GM21619 (cell line): ENCODE results near the gene GAD2.

Source experiments
- ATAC-seq: cut with Tn5 transposase; IDR thresholded peaks from one replicate; pipeline ENCODE4 v1.9.1; 2021; ENCODE audit not compliant: unreplicated experiment

Gene GAD2

DNA sequence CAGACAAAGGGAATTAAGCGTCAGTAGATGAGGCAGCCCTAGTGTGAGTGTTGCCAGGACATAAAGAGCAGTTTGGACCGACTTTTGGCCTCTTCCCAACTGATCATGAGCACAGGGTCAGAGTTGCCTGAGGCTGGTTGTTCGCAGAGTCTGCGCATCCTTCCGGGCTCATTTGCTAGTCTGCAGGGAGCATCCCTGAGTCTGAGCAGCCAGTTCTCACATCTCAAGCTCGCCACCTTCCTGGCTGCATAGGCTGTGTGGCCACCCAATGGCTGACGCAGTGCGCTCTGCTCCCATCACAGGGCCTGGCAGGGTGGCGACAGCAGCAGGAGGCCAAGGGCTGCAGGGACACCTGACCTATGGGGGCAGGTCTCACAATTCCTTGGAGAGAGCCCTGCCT lies 5.0 kb downstream of the GAD2 start:
- no peak for ATAC-seq

- no peak for ATAC-seq
Measured at GRCh38 chr10:26222563-26222962, 6.0 kb downstream of the GAD2 start.

GRCh38 chr10:26225322-26225721 lies 8.7 kb downstream of the GAD2 start:
- ATAC-seq, result no peak

GRCh38 chr10:26227786-26228185 lies 11.2 kb downstream of the GAD2 start:
- ATAC-seq, result no peak

DNA sequence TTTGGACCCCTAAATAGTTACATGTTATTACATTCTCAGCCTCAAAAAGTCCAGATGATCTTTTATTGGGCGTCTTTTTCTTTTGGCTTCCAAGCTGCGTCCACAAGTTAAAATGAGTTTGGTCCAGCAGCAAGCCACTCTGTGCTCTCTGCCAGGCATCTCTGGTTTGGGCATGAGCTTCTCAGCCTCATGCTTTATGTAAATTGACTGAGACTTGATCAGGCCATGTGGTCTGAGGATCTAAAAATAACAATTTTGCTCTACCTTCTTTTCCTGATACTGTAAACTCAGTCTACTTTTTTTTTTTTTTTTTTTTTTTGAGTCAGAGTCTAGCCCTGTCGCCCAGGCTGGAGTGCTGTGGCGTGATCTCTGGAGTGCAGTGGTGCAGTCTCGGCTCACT lies 15.6 kb downstream of the GAD2 start:
- ATAC-seq, result no peak

GRCh38 chr10:26235761-26236160 lies 19.2 kb downstream of the GAD2 start:
- no peak for ATAC-seq

DNA sequence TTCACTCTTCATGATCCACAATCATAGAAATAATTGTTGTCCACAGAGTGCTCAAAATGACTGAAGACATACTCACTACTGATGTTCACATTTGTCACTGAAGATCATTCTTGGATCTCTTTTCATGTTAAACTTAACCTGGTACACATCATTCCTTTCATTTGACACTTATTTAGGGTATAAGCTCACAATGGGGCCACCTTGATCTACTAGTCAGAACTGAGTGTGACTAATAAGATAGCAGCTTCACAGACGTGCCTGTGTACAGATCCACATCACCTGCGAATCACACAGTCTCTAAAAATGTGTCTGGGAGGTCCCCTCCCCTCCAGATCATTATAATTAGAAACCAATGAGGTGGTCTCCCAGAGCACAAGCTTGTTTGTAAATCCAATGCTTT lies 21.8 kb downstream of the GAD2 start:
- no peak for ATAC-seq

DNA sequence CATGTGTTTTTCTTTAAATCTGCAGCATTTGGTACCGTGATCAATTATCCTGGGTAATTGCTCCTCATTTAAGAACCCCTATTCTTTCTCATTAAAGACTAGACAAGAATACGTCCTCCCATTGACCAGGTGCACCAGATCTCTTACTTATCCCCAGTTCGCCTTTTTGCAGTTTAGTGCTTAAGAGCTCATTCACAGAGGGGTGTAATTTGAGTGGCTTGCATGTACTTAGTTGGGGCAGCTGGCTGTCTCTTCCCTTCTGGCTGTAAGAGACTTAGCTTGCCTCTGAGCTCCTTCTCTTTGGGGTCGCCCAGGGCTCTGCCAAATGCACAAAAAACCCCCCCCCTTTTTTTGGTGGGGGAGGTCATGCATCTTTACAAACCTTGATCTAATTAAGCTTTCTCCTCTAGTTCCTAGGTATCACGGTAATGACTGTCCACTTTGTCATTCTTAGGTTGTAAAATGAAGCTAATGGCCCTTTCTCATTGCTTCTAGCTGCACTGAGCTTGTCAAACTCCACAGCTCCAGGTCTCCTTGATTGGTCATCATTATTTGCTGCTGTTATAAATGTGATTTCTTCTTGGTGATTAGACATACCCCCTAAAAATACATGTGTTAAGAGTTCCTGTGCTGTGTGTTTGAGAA lies 26.3 kb downstream of the GAD2 start:
- no peak for ATAC-seq

DNA sequence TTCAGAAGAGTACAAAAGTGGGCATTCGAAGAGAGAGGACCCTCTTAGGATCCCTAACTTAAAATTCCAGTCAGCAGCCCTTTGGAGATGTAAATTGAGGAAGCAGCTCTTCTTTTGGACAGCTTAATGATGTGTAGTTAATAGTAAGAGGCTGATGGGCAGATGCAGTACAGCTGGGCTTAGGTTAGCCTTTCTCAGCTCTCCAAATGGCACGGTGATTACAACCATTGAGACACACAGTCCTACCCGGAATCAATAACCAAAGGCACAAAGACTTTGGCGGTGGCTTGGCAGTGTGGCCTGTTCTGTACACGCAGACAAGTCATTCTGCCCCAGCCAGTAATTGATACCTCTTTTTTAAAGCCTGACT lies 26.8 kb downstream of the GAD2 start:
- ATAC-seq, result no peak

DNA sequence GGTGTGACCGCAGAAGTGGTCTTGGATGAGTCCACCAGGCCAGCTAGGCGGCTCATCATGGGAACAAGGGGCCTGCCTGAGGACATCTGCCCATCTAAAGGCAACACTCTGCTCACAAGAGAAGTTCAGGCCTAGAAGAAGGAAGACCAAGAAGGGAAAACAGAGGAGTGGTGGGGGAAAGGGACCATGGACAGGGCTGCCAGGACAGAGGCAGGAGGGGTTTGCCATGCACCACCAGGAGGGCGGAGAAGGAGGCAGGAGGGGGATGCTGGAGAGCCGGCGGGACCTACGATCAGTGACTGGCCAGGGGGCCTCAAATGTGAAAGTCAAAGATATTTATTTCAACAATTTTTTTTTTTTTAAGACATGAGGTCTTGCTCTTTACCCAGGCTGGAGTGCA lies 33.1 kb downstream of the GAD2 start:
- no peak for ATAC-seq

GRCh38 chr10:26251925-26252324 lies 35.4 kb downstream of the GAD2 start:
- ATAC-seq, result no peak

DNA sequence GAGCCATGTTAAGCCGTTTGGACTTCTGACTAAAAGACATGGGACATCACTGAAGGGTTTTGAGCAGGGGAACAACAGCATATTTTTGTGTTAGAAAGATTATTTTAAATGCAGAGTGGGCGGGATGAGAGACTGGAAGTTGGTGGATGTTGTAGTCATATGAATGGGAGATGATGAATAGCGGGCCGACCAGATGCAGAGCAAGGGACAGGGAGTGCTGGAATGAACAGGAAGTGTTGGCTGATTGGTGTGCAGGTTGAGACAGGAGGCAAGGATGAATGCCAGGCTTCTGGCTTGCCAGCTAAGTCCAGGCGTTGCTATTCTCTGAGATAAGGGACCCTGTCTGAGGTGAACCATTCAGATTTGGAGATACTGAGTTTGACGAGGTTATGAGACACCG lies 38.0 kb downstream of the GAD2 start:
- ATAC-seq, result no peak

DNA sequence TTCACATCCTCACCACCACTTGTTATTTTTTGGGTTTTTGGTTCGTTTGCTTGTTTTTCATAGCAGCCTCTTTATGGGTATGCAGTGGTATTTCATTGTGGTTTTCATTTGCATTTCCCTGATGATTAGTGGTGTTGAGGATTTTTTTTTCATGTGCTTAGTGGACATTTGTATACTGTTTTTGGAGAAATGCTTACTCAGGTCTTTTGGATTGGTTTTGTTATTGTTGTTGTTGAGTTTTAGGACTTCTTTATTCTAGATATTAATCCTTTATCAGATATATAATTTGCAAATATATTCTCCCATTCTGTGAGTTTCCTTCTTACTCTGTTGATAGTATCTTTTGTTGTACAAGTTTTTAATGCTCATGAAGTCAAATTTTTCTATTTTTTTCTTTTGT lies 42.8 kb downstream of the GAD2 start:
- ATAC-seq, result no peak

- no peak for ATAC-seq
Measured at GRCh38 chr10:26269754-26270153, 53.2 kb downstream of the GAD2 start.

- ATAC-seq, result no peak
Measured at GRCh38 chr10:26274391-26274790, 57.8 kb downstream of the GAD2 start.

DNA sequence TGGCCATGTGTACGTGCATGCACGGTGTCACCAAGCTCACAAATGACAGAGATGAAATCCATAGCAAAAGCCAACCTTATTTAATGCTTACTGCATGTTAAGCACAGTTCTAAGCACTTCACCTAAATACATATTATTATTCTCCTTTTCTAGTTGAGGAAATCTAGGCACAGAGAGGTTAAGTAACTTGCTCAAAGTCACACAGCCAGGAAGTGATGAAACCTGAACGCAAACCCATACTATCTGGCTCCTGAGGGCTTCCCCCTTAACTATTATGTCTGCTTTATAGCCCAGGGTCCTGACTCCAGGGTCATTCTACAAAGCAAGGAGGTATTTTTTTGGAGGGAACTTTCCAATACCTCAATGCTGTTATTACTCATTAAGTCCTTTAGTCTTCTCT lies 61.7 kb downstream of the GAD2 start:
- no peak for ATAC-seq

- ATAC-seq, result no peak
Measured at GRCh38 chr10:26290236-26290635, 73.7 kb downstream of the GAD2 start.

- ATAC-seq, result no peak
Measured at GRCh38 chr10:26291721-26292480, 75.3 kb downstream of the GAD2 start.

DNA sequence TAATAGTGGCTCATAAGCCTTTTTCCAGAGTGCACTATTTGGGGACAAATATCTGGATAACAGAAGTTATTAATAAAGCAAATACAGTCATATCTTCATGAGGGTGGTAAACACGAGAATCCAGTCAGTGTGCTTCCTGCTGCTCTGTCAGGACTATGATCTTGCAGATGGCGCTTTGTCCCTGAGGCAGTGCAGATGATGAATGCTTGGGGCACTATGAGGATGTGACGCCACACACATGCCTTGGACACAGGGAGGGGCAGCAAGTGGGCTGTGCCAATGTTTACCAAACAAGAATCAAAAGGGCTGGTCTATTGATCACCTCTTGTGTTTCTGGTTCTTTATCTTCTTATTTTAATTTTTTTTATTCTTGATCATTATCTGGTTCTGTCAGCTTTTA lies 79.8 kb downstream of the GAD2 start:
- no peak for ATAC-seq

- no peak for ATAC-seq
Measured at GRCh38 chr10:26300001-26300400, 83.4 kb downstream of the GAD2 start.

DNA sequence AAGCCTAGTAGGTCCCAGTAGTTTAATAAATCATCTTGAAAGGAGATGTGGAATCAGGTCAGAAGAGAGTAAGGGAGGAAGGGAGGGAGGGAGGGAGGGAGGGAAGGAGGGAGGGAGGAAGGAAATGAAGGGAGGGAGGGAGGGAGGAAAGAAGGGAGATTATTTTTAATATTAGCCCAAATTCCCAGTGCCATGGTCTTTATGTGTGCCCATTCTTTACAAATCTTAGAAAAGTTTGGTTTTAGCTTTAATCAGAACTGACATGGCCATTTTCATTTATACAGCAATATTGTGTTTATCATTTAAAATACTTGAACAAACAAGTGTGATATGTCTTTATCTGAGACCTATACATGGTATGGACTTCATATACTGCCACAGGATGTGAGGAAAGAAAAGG lies 86.8 kb downstream of the GAD2 start:
- no peak for ATAC-seq

DNA sequence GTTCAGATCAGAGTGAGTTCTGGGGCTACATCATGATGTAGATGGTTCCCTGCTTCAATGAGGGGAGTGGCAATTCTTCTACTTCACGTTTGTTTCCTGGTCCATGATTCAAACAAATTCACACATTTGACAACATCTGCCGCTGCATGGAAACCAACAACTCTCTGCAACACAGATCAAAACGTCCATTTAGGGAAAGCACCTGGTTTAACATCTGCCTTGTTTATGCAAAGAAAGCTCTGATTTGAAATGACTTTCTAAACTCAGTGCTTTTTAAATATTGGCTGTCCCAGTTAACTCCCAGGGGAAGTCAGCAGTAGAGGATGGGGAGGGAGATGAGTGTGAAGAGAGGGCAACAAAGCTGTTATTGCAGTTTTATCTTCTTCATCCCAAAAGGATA lies 93.8 kb downstream of the GAD2 start:
- peak; percentile 90 for ATAC-seq

DNA sequence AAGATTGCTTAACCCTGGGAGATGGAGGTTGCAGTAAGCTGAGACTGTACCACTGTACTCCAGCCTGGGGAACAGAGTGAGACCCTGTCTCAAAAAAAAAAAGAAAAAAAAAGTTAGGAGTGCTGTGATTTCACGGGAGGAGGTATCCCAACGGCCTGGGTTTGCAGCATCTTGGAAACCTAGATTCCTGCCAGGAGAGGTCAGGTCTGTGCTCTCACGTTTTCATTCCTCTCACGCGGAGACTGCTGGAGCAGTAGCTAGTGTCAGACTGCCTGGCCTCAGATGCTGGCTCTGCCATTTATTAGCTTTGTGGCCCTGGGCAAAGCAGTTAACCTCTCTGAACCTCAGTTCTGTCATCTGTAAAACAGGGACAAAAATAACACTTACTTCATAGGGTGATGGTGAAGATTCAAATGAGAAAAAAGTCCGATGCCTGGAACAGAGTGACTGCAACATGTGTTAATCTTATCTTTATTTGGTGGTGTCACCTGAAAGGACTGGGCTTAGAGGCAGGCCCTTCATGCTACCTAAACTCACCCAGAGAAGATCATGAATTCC lies 94.9 kb downstream of the GAD2 start:
- no peak for ATAC-seq
